Measurements from ENCODE around the gene WDR90. TPM values are rescaled to one million over a fixed set of nuclear protein-coding genes. Genes with fewer than 3 reads are reported as not detected.
A peak's percentile ranks its signal among the peaks of the same experiment; 100 is the strongest.

Gene WDR90
- total RNA-seq, 1 experiment from 2014 or later: 68.2 TPM

- peaks cover 3 to 15% (median 4%) of the 10 kb centered on the region in 3 experiments; a peak in 5 of 7 replicates for H3K36me3 Mint-ChIP-seq (ENCODE audit: insufficient read depth in 1 of 3, low read depth in 3 of 3)
- no peaks in the 10 kb centered on the region for H3K79me2 ChIP-seq (ENCODE audit: insufficient read depth, low read length)
Observed at GRCh38 chr16:640614-641013, 8.6 kb upstream of the WDR90 start.

More at GRCh38 chr16:640614-641013, 8.6 kb upstream of the WDR90 start:
- TF ChIP-seq CTCF (conservative IDR thresholded peaks at IDR 0.05): no peak
- Mint-ChIP-seq H3K9me3 (peaks cover 3% of the 10 kb centered on the region in 2 experiments; a peak in 2 of 5 replicates), H3K4me3 (peak overlapping the region; percentile 17 to 74; a peak in 3 of 5 replicates), H3K27me3 (ENCODE audit: low read depth) (peaks cover 2% of the 10 kb centered on the region; the same call in 1 of the 2 replicates), H3K4me1 (peaks cover 14 to 28% of the 10 kb centered on the region in 2 experiments), H3K27ac (peak overlapping the region in 1 of 3 experiments; percentile 86; a peak in 1 of 7 replicates)
- Histone ChIP-seq H2BK12ac (ENCODE audit: insufficient read length, low read depth, low read length) (no peak overlapping the region), H3K79me1 (ENCODE audit: insufficient read depth, low read depth, low read length, poor library complexity, severe bottlenecking) (no peaks in the 10 kb centered on the region), H3K18ac (ENCODE audit: insufficient read length, low read depth, low read length) (no peak overlapping the region), H3K9me3 (ENCODE audit: control insufficient read depth, low read depth, low read length) (no peaks in the 10 kb centered on the region), H3K27me3 (ENCODE audit: insufficient read depth, low read length) (no peaks in the 10 kb centered on the region), H3K23me2 (ENCODE audit: insufficient read length, low read depth, low read length, poor library complexity, severe bottlenecking) (peaks cover 10% of the 10 kb centered on the region), H4K5ac (ENCODE audit: insufficient read length, low read depth, low read length) (no peak overlapping the region), H2BK15ac (ENCODE audit: low read depth, low read length) (no peak overlapping the region), H3K4ac (ENCODE audit: low read depth, low read length) (no peak overlapping the region), H2AFZ (ENCODE audit: low read length) (no peak overlapping the region), H4K20me1 (ENCODE audit: control insufficient read depth, insufficient read depth, insufficient read length) (no peaks in the 10 kb centered on the region), H3K56ac (ENCODE audit: insufficient read length, low read depth, low read length) (no peak overlapping the region), H2BK20ac (ENCODE audit: low read depth, low read length, poor library complexity, severe bottlenecking) (no peak overlapping the region), H2AK5ac (ENCODE audit: insufficient read length, low read length) (no peak overlapping the region), H4K8ac (replicated peaks; ENCODE audit: insufficient read length, low read depth, low read length) (no peak overlapping the region), H3K4me1 (ENCODE audit: insufficient read depth, low read length) (no peaks in the 10 kb centered on the region; the same call in 1 of the 2 replicates), H4K91ac (ENCODE audit: insufficient read length, low read depth, low read length) (no peak overlapping the region), H3K27ac (ENCODE audit: insufficient read length, low read depth, low read length) (no peak overlapping the region), H3K23ac (ENCODE audit: insufficient read length, low read depth, low read length) (no peak overlapping the region), H3K4me2 (ENCODE audit: insufficient read depth, insufficient read length, low read length) (no peak overlapping the region), H3K9ac (ENCODE audit: extremely low read depth, insufficient read length, low read length) (no peak overlapping the region), H2BK120ac (ENCODE audit: low read depth, low read length, poor library complexity, severe bottlenecking) (no peak overlapping the region), H2BK5ac (ENCODE audit: insufficient read length, low read length) (no peak overlapping the region), H3T11ph (ENCODE audit: low read length) (no peak overlapping the region), H3K14ac (ENCODE audit: insufficient read depth, low read length) (no peak overlapping the region)
- no CpG with 5 or more reads among the region's 5 CpGs for WGBS (ENCODE audit: extremely low coverage, insufficient read length, low lambda C conversion rate)
- no peak for DNase-seq
